ENCODE measurements around the gene LRIT2. TPM values are rescaled to one million over a fixed set of nuclear protein-coding genes. Genes with fewer than 3 reads are reported as not detected.

The LRIT2 gene
- total RNA-seq, 1 donor, result not detected

- no peak for TF ChIP-seq CTCF (IDR thresholded peaks at IDR 0.05; ENCODE audit: insufficient read depth, low read depth, low read length)
- H3K4me3 ChIP-seq (ENCODE audit: low read depth, low read length), result no peak overlapping the region
- no peak for DNase-seq (ENCODE audit: low read depth)
Measured at GRCh38 chr10:84233940-84234339, 8.6 kb upstream of the LRIT2 start.

- no peak for DNase-seq (ENCODE audit: low read depth)
- H3K4me3 ChIP-seq (ENCODE audit: low read depth, low read length), result no peak overlapping the region
- TF ChIP-seq CTCF (IDR thresholded peaks at IDR 0.05; ENCODE audit: insufficient read depth, low read depth, low read length), result no peak
Measured at GRCh38 chr10:84232376-84232775, 7.0 kb upstream of the LRIT2 start.

GRCh38 chr10:84230359-84230758 lies 5.0 kb upstream of the LRIT2 start:
- H3K4me3 ChIP-seq (ENCODE audit: low read depth, low read length), result no peak overlapping the region
- no peak for DNase-seq (ENCODE audit: low read depth)
- no peak for TF ChIP-seq CTCF (IDR thresholded peaks at IDR 0.05; ENCODE audit: insufficient read depth, low read depth, low read length)

GRCh38 chr10:84227810-84228209 lies 2.5 kb upstream of the LRIT2 start:
- DNase-seq (ENCODE audit: low read depth), result no peak
- H3K4me3 ChIP-seq (ENCODE audit: low read depth, low read length), result no peak overlapping the region
- no peak for TF ChIP-seq CTCF (IDR thresholded peaks at IDR 0.05; ENCODE audit: insufficient read depth, low read depth, low read length)

GRCh38 chr10:84226616-84227015 lies 1.3 kb upstream of the LRIT2 start:
- no peak for DNase-seq (ENCODE audit: low read depth)
- no peak overlapping the region for H3K4me3 ChIP-seq (ENCODE audit: low read depth, low read length)
- TF ChIP-seq CTCF (IDR thresholded peaks at IDR 0.05; ENCODE audit: insufficient read depth, low read depth, low read length), result no peak

- no peak for TF ChIP-seq CTCF (IDR thresholded peaks at IDR 0.05; ENCODE audit: insufficient read depth, low read depth, low read length)
- no peak for DNase-seq (ENCODE audit: low read depth)
- H3K4me3 ChIP-seq (ENCODE audit: low read depth, low read length), result no peak overlapping the region
Measured at GRCh38 chr10:84224411-84225028, 824 bp downstream of the LRIT2 start.

GRCh38 chr10:84221916-84222315 lies 3.4 kb downstream of the LRIT2 start:
- TF ChIP-seq CTCF (IDR thresholded peaks at IDR 0.05; ENCODE audit: insufficient read depth, low read depth, low read length), result no peak
- H3K4me3 ChIP-seq (ENCODE audit: low read depth, low read length), result no peak overlapping the region
- no peak for DNase-seq (ENCODE audit: low read depth)

All from fibroblast of villous mesenchyme (primary cell).